Glomerular endothelial cell (primary cell): Measurements from ENCODE around the gene CMTM2. TPM values are rescaled to one million over a fixed set of nuclear protein-coding genes. Genes with fewer than 3 reads are reported as not detected.
"Not testable (repeated sequence)": the region's sequence is repeated elsewhere in the genome, so short reads cannot be mapped to it uniquely, and the experiment has no call there.

Experiments used
- DNase-seq: peaks from one replicate; pipeline ENCODE4 v3.0.0-alpha.2; 2011; ENCODE audit warnings: low read depth, low spot score; ENCODE audit errors: extremely low read depth
- total RNA-seq: library from RNA; depleted of rRNA; stranded (reverse); fragments of >200 nt; gene quantifications from 2 replicates; pipeline ENCODE4 v1.2.3, GENCODE V29; 2015

Gene CMTM2
- total RNA-seq, 1 donor from 2014 or later: not detected

DNA sequence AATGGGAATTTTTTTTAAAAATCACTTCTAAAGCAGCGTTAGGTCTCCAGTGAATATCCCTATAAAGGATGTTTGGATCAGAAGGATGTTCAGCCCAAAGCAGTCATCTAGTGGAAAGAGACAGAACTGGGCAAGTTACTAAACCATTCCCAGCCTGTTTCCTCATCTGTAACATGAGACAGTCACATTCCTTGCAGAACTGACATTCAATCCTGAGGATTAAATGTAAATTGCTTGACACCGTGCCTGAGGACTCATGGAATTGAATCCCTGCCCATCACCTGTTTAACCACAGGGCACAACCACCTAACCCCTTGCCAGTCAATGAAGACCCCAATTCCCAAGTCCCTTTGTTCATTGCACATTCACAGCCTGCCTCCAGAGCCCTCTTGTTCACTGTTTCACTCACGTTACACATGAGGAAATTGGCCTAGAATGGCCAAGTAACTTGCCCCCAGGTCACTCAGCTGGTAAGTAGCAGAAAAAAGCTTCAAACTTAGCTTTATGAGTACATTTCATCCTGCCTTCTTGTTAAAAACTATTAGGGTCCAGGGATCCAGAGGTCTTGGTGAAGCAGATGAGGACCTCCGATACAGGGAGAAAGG, 1.4 kb downstream of the CMTM2 start:
- no peak for DNase-seq

DNA sequence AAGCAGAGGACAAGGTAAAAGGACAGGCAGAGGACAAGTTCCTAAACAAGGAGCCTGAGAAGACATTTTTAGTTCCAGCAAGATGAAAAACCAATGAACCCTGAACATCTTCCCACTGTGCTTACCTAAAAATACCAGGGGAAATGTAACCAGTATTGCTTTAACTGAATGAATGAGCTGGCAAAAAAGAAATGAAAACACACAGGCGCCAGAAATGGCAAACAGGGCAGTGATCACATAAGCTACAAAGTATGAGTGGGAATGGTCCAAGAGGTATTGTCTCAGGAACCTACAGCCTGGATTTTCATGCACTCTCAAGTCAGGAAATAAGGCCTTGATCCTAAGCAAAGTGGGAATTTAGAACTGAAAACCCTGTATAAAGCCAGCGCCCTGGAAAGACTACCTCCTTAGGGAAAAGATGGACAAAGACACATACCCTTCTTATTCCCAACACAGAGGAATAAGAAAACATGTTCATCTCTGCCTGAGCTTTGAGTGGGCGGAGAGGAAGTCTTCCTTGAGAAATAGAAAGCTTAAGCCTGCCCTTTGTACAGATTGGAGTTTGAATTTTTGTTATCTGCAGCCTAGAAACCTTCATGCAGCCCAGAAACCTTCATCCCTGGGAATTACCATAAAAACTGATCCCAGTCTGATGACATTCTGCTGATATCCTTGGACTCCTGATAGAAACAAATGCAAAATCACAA, 2.1 kb downstream of the CMTM2 start:
- no peak for DNase-seq

DNA sequence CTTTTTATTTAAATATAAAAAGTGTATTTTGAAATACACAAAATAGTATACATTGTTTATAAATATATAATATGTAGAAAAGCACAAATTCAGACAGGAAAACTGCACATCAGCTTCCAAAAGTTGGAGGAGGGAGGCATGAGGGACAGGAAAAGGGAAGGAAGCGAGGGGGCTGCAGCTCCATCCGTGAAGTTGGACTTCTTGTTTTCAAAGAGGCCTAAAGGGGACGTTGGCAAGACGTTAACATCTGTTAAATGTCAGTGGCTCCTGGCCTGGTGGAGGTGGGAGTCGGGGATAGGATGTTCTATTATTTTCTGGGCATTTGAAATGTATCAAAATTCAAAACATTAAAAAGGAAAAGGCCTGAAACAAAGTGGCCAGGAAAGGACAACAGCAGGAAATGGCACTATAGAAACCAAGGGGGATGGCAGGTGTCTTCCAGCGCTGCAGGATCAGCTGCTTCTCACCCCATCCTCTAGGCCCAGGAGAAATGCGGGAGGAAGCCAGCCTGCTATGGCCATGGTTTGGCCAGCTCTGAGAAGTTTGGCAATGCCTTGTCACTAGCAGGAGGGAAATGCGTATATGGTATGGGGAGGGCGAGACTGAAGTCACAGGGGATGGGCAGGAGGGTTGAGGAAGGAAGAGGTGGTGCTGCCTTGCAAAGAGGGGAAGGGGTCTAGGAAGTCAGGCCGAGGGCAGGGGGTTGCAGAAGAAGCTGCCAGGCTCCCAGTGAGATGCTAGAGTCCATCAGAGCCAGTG, 6.4 kb downstream of the CMTM2 start:
- DNase-seq: no peak

DNA sequence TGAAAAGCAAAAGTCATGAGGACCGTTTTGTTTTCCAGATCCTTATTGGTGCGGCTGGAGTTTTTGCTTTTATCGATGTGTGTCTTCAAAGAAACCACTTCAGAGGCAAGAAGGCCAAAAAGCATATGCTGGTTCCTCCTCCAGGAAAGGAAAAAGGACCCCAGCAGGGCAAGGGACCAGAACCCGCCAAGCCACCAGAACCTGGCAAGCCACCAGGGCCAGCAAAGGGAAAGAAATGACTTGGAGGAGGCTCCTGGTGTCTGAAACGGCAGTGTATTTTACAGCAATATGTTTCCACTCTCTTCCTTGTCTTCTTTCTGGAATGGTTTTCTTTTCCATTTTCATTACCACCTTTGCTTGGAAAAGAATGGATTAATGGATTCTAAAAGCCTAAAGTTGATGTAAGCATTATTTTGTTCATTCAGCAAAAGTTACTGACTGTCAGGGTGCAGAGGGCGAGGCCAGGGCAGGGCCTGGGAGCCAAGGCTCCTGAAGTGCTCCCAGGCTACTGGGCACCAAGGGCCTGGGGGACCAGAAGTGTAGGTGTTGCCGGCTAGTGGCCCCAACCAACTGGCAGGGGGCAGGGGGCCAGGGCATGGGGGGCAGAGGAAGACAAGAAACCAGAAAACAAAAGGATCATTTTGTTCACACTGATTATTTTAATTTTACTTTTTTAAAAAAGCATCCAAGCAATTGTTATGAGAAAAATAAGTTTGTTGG, 8.8 kb downstream of the CMTM2 start:
- no peak for DNase-seq

DNA sequence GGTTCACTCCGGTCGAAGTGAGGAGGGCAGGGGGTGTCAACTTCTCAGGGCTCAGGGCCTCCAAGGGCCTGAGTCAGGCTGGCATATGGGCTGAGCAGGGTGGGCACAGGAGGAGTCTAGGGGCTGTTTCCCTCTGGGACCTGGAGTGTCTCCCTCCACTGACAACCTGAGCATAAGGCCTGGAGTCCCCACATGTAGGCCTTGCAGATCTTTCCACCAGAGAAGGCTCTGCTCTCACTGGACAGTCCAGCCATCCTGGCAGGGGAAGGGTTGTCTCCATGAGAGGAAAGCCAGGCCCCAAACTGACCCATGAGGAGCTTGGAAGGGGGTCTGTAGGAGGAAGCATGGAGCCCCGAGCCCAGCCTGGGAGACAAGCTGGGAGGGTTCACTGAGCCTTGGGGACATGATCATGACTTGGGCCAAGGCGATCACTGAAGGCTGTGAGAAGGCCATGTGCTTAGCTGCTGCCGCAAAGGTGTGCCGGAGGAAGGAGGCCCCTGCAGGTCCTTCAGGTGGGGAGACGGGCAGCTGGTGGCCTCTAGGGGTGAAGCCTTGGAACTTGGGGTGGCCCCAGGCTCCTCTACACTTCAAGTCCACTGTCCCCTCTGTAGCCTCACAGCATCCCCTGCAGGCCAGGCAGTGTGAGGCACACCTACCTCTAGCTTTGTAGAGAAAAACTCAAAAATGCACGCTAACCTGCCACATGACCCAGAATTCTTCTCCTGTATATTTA, 9.9 kb downstream of the CMTM2 start:
- no peak for DNase-seq

DNA sequence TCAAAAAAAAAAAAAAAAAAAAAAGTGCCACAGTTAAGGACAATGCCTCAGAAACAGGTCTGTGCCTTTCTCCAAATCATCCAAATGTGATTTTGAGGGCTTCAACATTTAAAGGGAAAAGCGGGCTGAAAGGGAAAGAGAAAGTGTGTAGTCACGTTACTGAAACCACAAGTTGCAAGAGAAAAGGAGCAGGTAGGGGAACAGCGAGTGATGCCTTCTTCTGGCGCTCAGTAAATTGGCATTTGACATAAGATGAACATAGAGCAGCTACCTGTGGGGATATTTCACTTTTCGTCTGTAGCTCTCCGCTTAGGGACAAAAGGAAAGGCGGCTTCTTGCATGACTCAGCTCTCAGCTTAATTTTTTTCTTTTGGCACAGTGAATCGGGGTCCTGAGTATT, 11.1 kb downstream of the CMTM2 start:
- DNase-seq: no peak

DNA sequence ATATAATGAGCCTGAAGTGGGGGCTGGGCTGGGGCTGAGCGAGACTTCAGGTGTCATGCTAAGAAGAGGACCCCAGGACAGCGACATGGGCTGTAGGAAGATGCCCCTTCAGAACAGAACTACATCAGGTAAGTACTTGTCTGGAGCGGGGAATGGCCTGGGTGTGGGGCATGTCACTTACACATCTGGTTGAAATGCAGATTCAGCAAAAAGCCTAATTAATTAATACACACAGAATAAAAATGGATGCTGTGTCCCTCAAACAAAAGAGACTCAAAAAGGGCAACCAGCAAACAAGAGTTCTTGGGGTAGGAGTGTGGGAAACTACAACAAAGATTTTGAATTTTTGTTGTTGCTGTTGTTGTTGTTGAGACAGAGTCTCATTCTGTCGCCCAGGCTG, 11.8 kb downstream of the CMTM2 start:
- DNase-seq: no peak

DNA sequence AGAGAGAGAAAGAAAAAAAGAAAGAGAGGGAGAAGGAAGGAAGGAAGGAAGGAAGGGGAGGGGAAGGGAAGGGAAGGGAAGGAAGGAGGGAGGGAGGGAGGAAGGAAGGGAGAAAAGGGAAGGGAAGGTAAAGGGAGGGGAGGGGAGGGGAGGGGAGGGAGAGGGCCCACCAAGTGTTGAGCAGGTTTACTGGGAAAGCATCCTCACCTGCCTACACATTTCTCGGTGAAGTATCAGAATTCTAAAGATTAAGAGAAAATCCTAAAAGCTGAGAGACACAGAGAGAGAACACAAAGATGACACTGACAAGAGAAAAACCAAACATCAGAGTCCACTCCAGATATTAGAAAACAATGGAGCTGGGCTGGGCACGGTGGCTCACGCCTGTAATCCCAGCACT, 13.0 kb downstream of the CMTM2 start:
- DNase-seq: no peak

DNA sequence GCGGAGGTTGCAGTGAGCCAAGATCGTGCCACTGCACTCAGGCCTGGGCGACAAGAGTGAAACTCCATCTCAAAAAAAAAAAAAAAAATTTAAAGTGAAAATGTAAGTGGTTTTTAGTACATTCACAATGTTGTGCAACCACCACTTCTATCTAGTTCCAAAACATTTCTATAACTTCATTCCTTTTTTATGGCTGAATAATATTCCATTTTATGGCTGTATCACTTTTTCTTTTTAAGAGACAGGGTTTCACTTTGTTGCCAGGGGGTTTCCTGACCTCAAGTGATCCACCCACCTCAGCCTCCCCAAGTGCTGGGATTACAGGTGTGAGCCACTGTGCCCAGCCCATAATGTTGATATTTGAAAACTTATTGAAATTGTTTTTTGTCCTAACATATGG, 13.6 kb downstream of the CMTM2 start:
- no peak for DNase-seq

DNA sequence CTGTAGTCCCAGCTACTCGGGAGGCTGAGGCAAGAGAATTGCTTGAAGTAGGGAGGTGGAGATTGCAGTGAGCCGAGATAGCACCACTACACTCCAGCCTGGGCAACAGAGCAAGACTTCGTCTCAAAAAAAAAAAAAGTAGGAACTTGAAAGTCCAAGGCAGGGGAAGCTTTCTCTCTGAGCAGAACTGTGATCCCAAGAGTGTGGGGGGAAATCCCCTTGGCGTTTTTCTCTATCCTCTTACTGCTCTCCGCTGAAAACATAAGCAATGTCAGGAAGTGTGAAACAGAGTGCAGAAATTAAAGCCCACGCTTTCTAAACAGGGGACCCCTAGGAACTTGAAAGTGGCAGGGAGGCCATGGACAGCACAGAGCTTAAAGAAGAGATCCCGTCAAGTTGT, 15.5 kb downstream of the CMTM2 start:
- DNase-seq: no peak

DNA sequence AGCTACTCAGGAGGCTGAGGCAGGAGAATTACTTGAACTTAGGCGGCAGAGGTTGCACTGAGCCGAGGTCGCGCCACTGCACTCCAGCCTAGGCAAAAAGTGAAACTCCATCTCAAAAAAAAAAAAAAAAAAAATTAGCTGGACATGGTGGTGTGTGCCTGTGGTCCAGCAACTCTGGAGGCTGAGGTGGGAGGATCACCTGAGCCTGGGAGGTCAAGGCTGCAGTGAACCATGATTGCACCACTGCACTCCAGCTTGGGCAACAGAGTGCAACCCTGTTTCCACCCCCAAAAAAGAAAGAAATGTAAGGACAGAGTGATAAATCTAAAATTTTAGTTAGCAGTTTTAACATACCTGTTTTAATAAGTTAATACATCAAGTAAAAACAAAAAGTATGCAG, 17.3 kb downstream of the CMTM2 start:
- DNase-seq: not testable (repeated sequence)

DNA sequence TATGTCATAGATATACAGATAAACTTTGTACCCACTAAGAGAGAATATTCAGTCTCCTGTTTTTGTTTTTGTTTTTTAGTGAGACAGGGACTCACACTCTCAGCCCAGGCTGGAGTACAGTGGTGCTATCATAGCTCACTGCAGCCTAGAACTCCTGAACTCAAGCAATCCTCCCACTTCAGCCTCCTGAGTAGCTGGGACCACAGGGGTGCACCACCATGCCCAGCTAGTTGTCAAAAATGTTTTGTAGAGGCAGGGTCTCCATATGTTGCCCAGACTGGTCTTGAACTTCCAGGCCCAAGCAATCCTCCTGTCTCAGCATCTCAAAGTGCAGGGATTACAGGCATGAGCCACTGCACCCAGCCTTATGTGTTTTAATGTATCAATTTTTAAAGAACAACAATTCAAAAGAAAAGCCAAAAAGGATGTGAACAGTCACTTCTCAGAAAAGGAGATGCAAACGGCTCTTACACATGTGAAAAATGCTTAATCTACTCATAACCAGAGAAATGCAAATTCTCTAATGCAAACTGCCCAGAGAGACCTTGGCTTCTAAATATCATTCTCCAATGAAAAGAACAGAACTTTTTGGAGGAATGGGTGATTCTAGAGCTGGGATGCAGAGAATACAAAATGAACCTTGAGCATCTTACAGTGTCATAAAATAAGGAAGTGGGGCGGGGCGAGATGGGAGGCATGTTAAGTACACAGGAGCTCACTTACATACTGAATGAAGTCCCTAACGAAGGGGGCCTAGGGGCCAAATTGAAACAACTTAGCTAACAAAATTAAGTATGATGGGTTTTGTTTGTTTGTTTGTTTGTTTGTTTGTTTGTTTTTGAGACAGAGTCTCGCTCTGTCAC, 18.0 kb downstream of the CMTM2 start:
- DNase-seq: no peak

DNA sequence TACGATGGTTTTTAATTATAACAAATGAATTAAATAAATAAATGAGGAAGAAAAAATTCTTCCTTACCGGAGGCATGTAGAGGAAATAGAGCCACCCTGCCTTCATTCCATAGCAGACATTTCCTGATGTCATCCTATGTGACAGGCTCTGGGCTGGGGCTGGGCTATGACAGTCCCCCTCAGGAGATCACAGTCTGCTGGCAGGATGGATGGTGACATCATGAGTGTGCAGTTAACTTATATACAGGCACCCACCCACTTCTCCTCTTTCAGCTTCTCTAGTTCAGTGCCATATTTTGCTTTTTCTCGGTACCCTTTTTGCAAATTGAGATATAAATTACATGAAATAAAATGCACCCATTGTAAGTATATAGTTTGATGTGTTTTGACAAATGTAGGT, 18.8 kb downstream of the CMTM2 start:
- DNase-seq: no peak

DNA sequence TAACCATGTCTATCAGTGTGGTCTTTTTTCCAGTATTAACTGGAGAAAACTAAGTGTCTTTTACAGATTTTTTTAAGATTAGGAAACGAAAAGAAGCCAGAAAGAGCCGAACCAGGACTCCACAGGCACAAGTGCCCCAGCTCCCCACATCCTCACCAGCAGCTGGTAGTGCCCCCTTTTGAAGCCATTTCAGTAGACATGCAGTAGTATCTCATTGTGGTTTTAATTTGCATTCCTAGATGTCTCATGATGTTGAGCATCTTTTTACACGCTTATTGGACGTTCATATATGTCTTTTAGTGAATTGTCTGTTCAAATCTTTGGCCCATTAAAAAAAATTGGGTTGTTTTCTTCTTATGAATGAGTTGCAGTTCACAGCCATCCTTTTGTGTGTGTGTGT, 20.5 kb downstream of the CMTM2 start:
- no peak for DNase-seq

DNA sequence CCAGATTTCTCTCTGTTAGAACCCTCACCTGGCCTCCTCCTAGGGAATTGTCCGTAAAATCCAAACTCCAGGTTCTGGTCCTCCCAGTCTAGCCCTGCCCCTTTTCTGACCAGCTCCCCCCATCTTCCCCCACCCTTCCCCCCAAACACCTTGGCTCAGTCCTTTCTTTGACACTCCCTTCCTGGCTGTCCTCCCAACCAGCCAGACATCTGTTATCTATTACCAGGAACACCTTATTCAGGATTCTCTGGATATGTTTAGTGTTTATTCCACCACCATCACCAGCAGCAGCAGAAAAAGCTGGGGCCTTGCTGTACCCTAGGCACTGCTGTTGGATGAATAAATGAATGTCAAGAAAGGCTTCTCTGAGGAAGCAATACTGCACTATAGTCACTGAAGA, 21.2 kb downstream of the CMTM2 start:
- DNase-seq: no peak

DNA sequence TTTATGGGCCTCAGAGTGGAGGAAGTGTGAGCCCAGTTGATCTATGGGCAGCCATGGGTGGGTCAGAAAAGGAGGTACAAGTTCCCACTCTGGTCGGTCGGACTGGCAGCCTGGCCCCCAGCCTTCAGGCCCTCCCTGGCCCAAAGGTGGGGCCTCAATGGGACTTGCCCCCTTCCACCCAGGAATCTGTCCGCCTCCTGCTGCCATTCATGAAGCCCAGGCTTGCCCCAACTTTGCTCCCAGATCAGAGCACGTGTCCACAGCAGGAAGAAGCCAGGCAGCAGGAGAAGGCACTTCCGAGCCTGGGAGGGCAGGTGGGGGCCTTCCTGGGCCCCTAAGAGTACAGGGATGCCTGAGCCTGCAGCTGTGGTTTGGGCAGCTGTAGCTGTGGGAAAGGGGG, 22.2 kb downstream of the CMTM2 start:
- no peak for DNase-seq

DNA sequence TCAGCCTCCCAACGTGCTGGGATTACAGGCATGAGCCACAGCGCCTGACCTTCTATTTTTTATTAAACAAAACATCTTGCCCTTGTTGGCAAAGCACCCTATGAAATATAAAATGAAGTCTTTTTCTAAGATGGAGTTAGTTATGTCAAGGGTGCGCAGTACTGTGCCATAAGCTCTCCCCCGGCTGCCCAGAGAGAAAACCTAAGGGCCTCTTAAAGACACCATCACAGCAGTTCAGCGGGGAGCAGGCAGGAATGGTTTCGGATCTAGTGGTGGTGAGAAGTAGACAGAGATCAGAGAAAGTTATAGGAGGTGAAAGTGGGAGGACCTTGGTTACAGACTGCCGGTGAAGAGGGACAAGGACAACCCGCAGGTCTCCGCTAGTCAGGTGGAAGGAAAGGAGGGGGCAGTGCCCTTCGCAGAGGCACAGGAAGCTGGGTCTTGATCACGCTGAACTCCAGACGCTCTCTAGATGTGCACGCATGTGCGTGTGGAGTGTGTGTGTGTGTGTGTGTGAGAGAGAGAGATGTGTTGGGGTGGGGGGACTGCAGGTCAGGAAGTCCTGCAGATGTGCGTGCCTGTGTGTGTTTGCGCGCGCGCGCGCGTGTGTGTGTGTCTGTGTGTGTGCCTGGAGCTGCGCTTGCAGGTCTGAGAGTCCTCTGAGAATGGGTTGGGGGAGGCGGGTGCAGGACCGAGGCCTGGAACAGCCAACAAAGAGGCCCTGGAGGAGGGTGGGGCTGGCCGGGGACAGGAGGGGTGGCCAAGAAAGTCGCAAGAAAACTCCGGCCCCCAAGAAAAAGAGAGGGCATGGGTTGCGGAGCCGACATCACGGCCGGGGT, 24.5 kb downstream of the CMTM2 start:
- no peak for DNase-seq

DNA sequence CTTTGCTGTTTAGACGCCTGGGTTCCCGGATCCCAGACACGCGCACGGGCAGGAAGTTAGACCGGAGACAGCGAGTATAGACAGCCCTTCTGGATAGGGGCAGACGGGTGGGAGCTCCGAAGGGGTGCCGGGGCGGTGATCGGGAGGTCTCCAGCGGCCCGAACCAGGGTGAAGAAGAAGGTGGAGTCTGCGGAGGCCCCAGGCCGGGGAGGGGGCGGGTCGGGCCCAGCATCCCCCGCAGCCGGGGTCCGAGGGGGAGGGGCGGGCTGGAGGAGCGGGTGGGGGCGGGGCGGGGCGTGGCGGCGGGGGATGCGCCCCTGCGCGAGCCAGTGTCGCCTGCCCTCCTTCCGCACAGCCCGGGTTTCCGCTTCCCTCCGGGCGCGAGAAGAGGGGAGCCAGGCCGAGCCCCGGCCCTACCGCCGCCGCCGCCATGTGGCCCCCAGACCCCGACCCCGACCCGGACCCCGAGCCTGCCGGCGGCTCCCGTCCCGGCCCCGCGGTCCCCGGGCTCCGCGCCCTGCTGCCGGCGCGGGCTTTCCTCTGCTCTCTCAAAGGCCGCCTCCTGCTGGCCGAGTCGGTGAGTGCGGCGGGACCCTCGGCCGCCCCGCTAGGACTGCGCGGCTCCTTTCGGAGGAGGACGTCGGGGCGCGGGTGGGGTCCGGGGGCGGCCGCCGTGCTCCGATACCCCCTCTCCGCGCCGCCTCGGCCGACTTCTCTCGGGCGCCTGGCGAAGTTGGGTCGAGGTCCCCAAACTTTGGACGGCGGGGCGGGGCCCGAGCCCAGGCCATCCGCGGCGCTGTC, 25.3 kb downstream of the CMTM2 start, which contains the start of gene CMTM3:
TSS of gene CMTM3 (plus strand) at position 329 of the 801 bp plus-strand sequence. CDS start at position 431, 102 bp downstream.
- DNase-seq: no peak
